Epithelial cell of esophagus (primary cell): ENCODE data around the gene C6orf118.

Experiments used
- DNase-seq: peaks from one replicate; pipeline ENCODE4 v3.0.0; 2010; ENCODE audit warnings: low read depth
- H3K4me3 ChIP-seq: 2 replicates; pipeline ENCODE4 v1.5.1; 2011; ENCODE audit warnings: mild to moderate bottlenecking, low read length, control low read depth
- CTCF ChIP-seq: IDR thresholded peaks from 2 replicates; pipeline ENCODE4 v1.5.1; 2011; ENCODE audit warnings: low read depth, mild to moderate bottlenecking, low read length, control low read depth, inconsistent platforms; ENCODE audit not compliant: insufficient read depth; ENCODE audit errors: missing control alignments

Gene C6orf118

GRCh38 chr6:165231177-165231576, 78.2 kb downstream of the C6orf118 start:
- DNase-seq = no peak
- no peak overlapping the region for H3K4me3 ChIP-seq
- TF ChIP-seq CTCF = no peak
